GM12878 (cell line): ENCODE results near the gene RCOR1.

Experiments
- ATF3 ChIP-seq: IDR thresholded peaks from 2 replicates; pipeline ENCODE4 v1.6.1; 2011; ENCODE audit warnings: low read depth, mild to moderate bottlenecking, low read length, moderate library complexity, borderline replicate concordance; ENCODE audit errors: extremely low read depth
- CHD2 ChIP-seq: IDR thresholded peaks from 2 replicates; pipeline ENCODE4 v1.6.1; 2011; ENCODE audit warnings: low read depth, low read length, improper control_type of control experiment, borderline replicate concordance
- EZH2 ChIP-seq: IDR thresholded peaks from 2 replicates; pipeline ENCODE4 v1.6.1; 2012; ENCODE audit warnings: low read depth, mild to moderate bottlenecking, control low read depth, inconsistent platforms, low read length, borderline replicate concordance; ENCODE audit not compliant: control insufficient read depth
- MXI1 ChIP-seq: fragments of 150-350 bp; IDR thresholded peaks from 2 replicates; pipeline ENCODE4 v1.6.1; 2011; ENCODE audit warnings: low read depth, mild to moderate bottlenecking, inconsistent platforms, low read length, improper control_type of control experiment
- NFIC ChIP-seq: IDR thresholded peaks from 2 replicates; pipeline ENCODE4 v1.6.1; 2012; ENCODE audit warnings: low read depth, mild to moderate bottlenecking, inconsistent platforms, low read length, moderate library complexity
- PRDM15 ChIP-seq: fragments of 450-650 bp; formaldehyde crosslinking; IDR thresholded peaks from 2 replicates; pipeline ENCODE4 v1.4.0; 2020; ENCODE audit warnings: mild to moderate bottlenecking, moderate library complexity
- SREBF1 ChIP-seq: IDR thresholded peaks from 2 replicates; pipeline ENCODE4 v1.6.1; 2012; ENCODE audit warnings: mild to moderate bottlenecking, low read length
- TF ChIP-seq, protein P1 (sequence below), 3 experiments: IDR thresholded peaks in 2 of 3; conservative IDR thresholded peaks in 1 of 3; 2 replicates each; pipeline ENCODE4 v1.5.1; 2011; ENCODE audit warnings: low read depth in 3 of 3, low read length in 3 of 3, mild to moderate bottlenecking in 3 of 3, control low read depth in 2 of 3, moderate library complexity in 2 of 3, inconsistent platforms in 1 of 3, mixed read lengths in 1 of 3; ENCODE audit not compliant: control insufficient read depth in 2 of 3, insufficient read depth in 1 of 3; ENCODE audit errors: extremely low read depth in 1 of 3
- TF ChIP-seq, protein P2 (sequence below): IDR thresholded peaks from 2 replicates; pipeline ENCODE4 v1.6.1; 2012; ENCODE audit warnings: low read length, inconsistent platforms

- TF ChIP-seq CHD2 (no peak), NFIC (no peak), EZH2 (no peak), PRDM15 (no peak), ATF3 (no peak), MXI1 (no peak), SREBF1 (no peak)
- TF ChIP-seq, protein P1, sequence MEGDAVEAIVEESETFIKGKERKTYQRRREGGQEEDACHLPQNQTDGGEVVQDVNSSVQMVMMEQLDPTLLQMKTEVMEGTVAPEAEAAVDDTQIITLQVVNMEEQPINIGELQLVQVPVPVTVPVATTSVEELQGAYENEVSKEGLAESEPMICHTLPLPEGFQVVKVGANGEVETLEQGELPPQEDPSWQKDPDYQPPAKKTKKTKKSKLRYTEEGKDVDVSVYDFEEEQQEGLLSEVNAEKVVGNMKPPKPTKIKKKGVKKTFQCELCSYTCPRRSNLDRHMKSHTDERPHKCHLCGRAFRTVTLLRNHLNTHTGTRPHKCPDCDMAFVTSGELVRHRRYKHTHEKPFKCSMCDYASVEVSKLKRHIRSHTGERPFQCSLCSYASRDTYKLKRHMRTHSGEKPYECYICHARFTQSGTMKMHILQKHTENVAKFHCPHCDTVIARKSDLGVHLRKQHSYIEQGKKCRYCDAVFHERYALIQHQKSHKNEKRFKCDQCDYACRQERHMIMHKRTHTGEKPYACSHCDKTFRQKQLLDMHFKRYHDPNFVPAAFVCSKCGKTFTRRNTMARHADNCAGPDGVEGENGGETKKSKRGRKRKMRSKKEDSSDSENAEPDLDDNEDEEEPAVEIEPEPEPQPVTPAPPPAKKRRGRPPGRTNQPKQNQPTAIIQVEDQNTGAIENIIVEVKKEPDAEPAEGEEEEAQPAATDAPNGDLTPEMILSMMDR (IDR thresholded peaks at IDR 0.05 in 2 of 3, conservative IDR thresholded peaks at IDR 0.05 in 1 of 3; ENCODE audit: control insufficient read depth in 2 of 3, extremely low read depth in 1 of 3, insufficient read depth in 1 of 3, low read depth in 3 of 3, low read length in 3 of 3): no peak
- TF ChIP-seq, protein P2, sequence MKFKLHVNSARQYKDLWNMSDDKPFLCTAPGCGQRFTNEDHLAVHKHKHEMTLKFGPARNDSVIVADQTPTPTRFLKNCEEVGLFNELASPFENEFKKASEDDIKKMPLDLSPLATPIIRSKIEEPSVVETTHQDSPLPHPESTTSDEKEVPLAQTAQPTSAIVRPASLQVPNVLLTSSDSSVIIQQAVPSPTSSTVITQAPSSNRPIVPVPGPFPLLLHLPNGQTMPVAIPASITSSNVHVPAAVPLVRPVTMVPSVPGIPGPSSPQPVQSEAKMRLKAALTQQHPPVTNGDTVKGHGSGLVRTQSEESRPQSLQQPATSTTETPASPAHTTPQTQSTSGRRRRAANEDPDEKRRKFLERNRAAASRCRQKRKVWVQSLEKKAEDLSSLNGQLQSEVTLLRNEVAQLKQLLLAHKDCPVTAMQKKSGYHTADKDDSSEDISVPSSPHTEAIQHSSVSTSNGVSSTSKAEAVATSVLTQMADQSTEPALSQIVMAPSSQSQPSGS: no peak
These were observed 135.1 kb downstream of the RCOR1 start for GRCh38 chr14:102727336-102728095.
